WTC11 (cell line): Measurements from ENCODE around the gene TRIM44. TPM values are rescaled to one million over a fixed set of nuclear protein-coding genes. Genes with fewer than 3 reads are reported as not detected.

Source experiments
- ATAC-seq: fragments of 200-7000 bp; cut with Tn5 transposase; 2 replicates; pipeline ENCODE4 v1.10.0; 2021; ENCODE audit warnings: mild to moderate bottlenecking, moderate library complexity
- CTCF ChIA-PET: fragments of 300-600 bp; sonication (Branson Sonifier 250); formaldehyde crosslinking; loops from one replicate; lab custom pipeline; 2021; ENCODE audit warnings: antibody characterized with exemption; lab: Charles Lee
- POLR2A ChIA-PET: fragments of 350-600 bp; sonication (Branson Sonifier 250); formaldehyde crosslinking; loops from one replicate; lab custom pipeline; 2021; ENCODE audit warnings: antibody characterized with exemption; lab: Charles Lee
- DNase-seq: peaks from one replicate; pipeline ENCODE4 v3.0.0; 2021; ENCODE audit warnings: low spot score
- H3K27ac Mint-ChIP-seq: 2 replicates; pipeline ENCODE4 v1.8.0; 2021; ENCODE audit warnings: mixed read lengths
- H3K27me3 Mint-ChIP-seq: 2 replicates; pipeline ENCODE4 v1.8.0; 2021; ENCODE audit warnings: low read depth, mild to moderate bottlenecking, moderate library complexity, mixed read lengths
- H3K36me3 Mint-ChIP-seq: 2 replicates; pipeline ENCODE4 v1.8.0; 2021; ENCODE audit warnings: mixed read lengths
- H3K4me1 Mint-ChIP-seq: 2 replicates; pipeline ENCODE4 v1.8.0; 2022; ENCODE audit warnings: mixed read lengths
- H3K4me3 Mint-ChIP-seq: 2 replicates; pipeline ENCODE4 v1.8.0; 2021; ENCODE audit warnings: mild to moderate bottlenecking, moderate library complexity, mixed read lengths
- H3K9me3 Mint-ChIP-seq: 2 replicates; pipeline ENCODE4 v1.8.0; 2021; ENCODE audit warnings: mixed read lengths
- CBFB ChIP-seq: sonication (generic); formaldehyde crosslinking; IDR thresholded peaks from 2 replicates; pipeline ENCODE4 v1.8.1; 2022; ENCODE audit warnings: mild to moderate bottlenecking, low read depth, missing genetic modification reagents
- IRF2 ChIP-seq: sonication (generic); formaldehyde crosslinking; IDR thresholded peaks from 2 replicates; pipeline ENCODE4 v1.8.0; 2022; ENCODE audit warnings: low read depth, missing genetic modification reagents, borderline replicate concordance
- JAZF1 ChIP-seq: fragments of 250-450 bp; sonication (Bioruptor Pico); IDR thresholded peaks from 2 replicates; pipeline ENCODE4 v1.9.0; 2021; ENCODE audit warnings: moderate library complexity, mild to moderate bottlenecking, inconsistent platforms
- MYBL2 ChIP-seq: sonication (generic); formaldehyde crosslinking; IDR thresholded peaks from 2 replicates; pipeline ENCODE4 v1.8.1; 2023; ENCODE audit warnings: mild to moderate bottlenecking, moderate library complexity, missing genetic modification reagents
- NR1H2 ChIP-seq: sonication (generic); formaldehyde crosslinking; IDR thresholded peaks from 2 replicates; pipeline ENCODE4 v1.9.0; 2021; ENCODE audit warnings: mild to moderate bottlenecking, moderate library complexity, missing genetic modification reagents
- OVOL2 ChIP-seq: fragments of 250-450 bp; sonication (Bioruptor Pico); IDR thresholded peaks from 2 replicates; pipeline ENCODE4 v1.9.0; 2021; ENCODE audit warnings: mild to moderate bottlenecking, borderline replicate concordance
- SP1 ChIP-seq: sonication (generic); formaldehyde crosslinking; conservative IDR thresholded peaks from 2 replicates; pipeline ENCODE4 v1.8.1; 2022; ENCODE audit warnings: missing genetic modification reagents
- USF1 ChIP-seq: sonication (generic); formaldehyde crosslinking; IDR thresholded peaks from 2 replicates; pipeline ENCODE4 v1.8.0; 2022; ENCODE audit warnings: mild to moderate bottlenecking, missing genetic modification reagents
- ZNF138 ChIP-seq: sonication (generic); formaldehyde crosslinking; conservative IDR thresholded peaks from 2 replicates; pipeline ENCODE4 v1.8.1; 2022; ENCODE audit warnings: mild to moderate bottlenecking, moderate library complexity, missing genetic modification reagents
- ZNF232 ChIP-seq: sonication (generic); formaldehyde crosslinking; IDR thresholded peaks from 2 replicates; pipeline ENCODE4 v1.8.0; 2022; ENCODE audit warnings: mild to moderate bottlenecking, missing genetic modification reagents
- total RNA-seq: library from RNA; stranded (reverse); gene quantifications from 3 replicates; pipeline ENCODE4 v1.2.3, GENCODE V29; 2021
- TF ChIP-seq, protein P1 (sequence below): fragments of 250-450 bp; sonication (Bioruptor Pico); IDR thresholded peaks from 2 replicates; pipeline ENCODE4 v1.9.0; 2021; ENCODE audit warnings: mild to moderate bottlenecking, borderline replicate concordance
- TF ChIP-seq, protein P2 (sequence below): sonication (generic); formaldehyde crosslinking; IDR thresholded peaks from 2 replicates; pipeline ENCODE4 v1.8.0; 2023; ENCODE audit warnings: missing genetic modification reagents, mild to moderate bottlenecking, borderline replicate concordance
- TF ChIP-seq, protein P3 (sequence below): fragments of 250-450 bp; sonication (Bioruptor Pico); IDR thresholded peaks from 2 replicates; pipeline ENCODE4 v2.1.2; 2022; ENCODE audit warnings: mild to moderate bottlenecking, moderate library complexity
- TF ChIP-seq, protein P4 (sequence below): sonication (generic); formaldehyde crosslinking; IDR thresholded peaks from 2 replicates; pipeline ENCODE4 v1.8.0; 2023; ENCODE audit warnings: mild to moderate bottlenecking, missing genetic modification reagents
- TF ChIP-seq, protein P5 (sequence below): sonication (generic); formaldehyde crosslinking; IDR thresholded peaks from 2 replicates; pipeline ENCODE4 v1.8.1; 2023; ENCODE audit warnings: mild to moderate bottlenecking, missing genetic modification reagents, moderate library complexity
- TF ChIP-seq, protein P6 (sequence below): sonication (generic); formaldehyde crosslinking; IDR thresholded peaks from 2 replicates; pipeline ENCODE4 v1.8.0; 2022; ENCODE audit warnings: missing genetic modification reagents

TRIM44 gene
- total RNA-seq, 1 experiment from 2014 or later = 27.4 TPM

DNA sequence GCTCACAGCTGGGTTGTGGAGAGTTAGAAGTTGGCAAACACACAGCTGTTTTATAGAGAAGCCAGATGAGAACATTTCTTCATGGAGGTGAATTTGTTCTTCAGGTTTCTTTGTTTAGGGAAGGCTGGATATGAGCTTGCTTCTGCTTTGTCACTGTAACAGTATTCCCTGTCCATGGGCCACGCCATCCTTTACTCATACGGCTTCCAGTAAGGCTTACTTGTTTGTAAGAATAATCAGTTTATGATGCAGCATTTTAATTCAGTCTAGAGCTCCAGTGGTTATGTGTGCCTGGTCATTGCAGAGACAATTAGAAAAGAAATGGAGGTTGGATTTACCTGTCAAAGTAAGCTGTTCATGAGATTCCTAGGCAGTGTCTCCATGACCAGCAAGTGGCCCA is 131.8 kb downstream of the TRIM44 start:
- no peak overlapping the region for H3K4me3 Mint-ChIP-seq
- TF ChIP-seq, protein P1, sequence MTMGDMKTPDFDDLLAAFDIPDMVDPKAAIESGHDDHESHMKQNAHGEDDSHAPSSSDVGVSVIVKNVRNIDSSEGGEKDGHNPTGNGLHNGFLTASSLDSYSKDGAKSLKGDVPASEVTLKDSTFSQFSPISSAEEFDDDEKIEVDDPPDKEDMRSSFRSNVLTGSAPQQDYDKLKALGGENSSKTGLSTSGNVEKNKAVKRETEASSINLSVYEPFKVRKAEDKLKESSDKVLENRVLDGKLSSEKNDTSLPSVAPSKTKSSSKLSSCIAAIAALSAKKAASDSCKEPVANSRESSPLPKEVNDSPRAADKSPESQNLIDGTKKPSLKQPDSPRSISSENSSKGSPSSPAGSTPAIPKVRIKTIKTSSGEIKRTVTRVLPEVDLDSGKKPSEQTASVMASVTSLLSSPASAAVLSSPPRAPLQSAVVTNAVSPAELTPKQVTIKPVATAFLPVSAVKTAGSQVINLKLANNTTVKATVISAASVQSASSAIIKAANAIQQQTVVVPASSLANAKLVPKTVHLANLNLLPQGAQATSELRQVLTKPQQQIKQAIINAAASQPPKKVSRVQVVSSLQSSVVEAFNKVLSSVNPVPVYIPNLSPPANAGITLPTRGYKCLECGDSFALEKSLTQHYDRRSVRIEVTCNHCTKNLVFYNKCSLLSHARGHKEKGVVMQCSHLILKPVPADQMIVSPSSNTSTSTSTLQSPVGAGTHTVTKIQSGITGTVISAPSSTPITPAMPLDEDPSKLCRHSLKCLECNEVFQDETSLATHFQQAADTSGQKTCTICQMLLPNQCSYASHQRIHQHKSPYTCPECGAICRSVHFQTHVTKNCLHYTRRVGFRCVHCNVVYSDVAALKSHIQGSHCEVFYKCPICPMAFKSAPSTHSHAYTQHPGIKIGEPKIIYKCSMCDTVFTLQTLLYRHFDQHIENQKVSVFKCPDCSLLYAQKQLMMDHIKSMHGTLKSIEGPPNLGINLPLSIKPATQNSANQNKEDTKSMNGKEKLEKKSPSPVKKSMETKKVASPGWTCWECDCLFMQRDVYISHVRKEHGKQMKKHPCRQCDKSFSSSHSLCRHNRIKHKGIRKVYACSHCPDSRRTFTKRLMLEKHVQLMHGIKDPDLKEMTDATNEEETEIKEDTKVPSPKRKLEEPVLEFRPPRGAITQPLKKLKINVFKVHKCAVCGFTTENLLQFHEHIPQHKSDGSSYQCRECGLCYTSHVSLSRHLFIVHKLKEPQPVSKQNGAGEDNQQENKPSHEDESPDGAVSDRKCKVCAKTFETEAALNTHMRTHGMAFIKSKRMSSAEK (CRISPR knock-in tag) = no peak
- TF ChIP-seq SP1 (CRISPR knock-in tag) (no peak), CBFB (CRISPR knock-in tag) (no peak), IRF2 (CRISPR knock-in tag) (no peak), MYBL2 (CRISPR knock-in tag) (no peak), ZNF138 (CRISPR knock-in tag) (no peak), OVOL2 (CRISPR knock-in tag) (no peak), JAZF1 (no peak), ZNF232 (no peak), USF1 (CRISPR knock-in tag) (no peak), NR1H2 (no peak)
- TF ChIP-seq, protein P2, sequence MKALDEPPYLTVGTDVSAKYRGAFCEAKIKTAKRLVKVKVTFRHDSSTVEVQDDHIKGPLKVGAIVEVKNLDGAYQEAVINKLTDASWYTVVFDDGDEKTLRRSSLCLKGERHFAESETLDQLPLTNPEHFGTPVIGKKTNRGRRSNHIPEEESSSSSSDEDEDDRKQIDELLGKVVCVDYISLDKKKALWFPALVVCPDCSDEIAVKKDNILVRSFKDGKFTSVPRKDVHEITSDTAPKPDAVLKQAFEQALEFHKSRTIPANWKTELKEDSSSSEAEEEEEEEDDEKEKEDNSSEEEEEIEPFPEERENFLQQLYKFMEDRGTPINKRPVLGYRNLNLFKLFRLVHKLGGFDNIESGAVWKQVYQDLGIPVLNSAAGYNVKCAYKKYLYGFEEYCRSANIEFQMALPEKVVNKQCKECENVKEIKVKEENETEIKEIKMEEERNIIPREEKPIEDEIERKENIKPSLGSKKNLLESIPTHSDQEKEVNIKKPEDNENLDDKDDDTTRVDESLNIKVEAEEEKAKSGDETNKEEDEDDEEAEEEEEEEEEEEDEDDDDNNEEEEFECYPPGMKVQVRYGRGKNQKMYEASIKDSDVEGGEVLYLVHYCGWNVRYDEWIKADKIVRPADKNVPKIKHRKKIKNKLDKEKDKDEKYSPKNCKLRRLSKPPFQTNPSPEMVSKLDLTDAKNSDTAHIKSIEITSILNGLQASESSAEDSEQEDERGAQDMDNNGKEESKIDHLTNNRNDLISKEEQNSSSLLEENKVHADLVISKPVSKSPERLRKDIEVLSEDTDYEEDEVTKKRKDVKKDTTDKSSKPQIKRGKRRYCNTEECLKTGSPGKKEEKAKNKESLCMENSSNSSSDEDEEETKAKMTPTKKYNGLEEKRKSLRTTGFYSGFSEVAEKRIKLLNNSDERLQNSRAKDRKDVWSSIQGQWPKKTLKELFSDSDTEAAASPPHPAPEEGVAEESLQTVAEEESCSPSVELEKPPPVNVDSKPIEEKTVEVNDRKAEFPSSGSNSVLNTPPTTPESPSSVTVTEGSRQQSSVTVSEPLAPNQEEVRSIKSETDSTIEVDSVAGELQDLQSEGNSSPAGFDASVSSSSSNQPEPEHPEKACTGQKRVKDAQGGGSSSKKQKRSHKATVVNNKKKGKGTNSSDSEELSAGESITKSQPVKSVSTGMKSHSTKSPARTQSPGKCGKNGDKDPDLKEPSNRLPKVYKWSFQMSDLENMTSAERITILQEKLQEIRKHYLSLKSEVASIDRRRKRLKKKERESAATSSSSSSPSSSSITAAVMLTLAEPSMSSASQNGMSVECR (CRISPR knock-in tag) = no peak
- TF ChIP-seq, protein P3, sequence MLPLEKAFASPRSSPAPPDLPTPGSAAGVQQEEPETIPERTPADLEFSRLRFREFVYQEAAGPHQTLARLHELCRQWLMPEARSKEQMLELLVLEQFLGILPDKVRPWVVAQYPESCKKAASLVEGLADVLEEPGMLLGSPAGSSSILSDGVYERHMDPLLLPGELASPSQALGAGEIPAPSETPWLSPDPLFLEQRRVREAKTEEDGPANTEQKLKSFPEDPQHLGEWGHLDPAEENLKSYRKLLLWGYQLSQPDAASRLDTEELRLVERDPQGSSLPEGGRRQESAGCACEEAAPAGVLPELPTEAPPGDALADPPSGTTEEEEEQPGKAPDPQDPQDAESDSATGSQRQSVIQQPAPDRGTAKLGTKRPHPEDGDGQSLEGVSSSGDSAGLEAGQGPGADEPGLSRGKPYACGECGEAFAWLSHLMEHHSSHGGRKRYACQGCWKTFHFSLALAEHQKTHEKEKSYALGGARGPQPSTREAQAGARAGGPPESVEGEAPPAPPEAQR = no peak
- TF ChIP-seq, protein P4, sequence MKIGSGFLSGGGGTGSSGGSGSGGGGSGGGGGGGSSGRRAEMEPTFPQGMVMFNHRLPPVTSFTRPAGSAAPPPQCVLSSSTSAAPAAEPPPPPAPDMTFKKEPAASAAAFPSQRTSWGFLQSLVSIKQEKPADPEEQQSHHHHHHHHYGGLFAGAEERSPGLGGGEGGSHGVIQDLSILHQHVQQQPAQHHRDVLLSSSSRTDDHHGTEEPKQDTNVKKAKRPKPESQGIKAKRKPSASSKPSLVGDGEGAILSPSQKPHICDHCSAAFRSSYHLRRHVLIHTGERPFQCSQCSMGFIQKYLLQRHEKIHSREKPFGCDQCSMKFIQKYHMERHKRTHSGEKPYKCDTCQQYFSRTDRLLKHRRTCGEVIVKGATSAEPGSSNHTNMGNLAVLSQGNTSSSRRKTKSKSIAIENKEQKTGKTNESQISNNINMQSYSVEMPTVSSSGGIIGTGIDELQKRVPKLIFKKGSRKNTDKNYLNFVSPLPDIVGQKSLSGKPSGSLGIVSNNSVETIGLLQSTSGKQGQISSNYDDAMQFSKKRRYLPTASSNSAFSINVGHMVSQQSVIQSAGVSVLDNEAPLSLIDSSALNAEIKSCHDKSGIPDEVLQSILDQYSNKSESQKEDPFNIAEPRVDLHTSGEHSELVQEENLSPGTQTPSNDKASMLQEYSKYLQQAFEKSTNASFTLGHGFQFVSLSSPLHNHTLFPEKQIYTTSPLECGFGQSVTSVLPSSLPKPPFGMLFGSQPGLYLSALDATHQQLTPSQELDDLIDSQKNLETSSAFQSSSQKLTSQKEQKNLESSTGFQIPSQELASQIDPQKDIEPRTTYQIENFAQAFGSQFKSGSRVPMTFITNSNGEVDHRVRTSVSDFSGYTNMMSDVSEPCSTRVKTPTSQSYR (CRISPR knock-in tag) = no peak
- TF ChIP-seq, protein P5, sequence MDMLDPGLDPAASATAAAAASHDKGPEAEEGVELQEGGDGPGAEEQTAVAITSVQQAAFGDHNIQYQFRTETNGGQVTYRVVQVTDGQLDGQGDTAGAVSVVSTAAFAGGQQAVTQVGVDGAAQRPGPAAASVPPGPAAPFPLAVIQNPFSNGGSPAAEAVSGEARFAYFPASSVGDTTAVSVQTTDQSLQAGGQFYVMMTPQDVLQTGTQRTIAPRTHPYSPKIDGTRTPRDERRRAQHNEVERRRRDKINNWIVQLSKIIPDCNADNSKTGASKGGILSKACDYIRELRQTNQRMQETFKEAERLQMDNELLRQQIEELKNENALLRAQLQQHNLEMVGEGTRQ = no peak
- TF ChIP-seq, protein P6, sequence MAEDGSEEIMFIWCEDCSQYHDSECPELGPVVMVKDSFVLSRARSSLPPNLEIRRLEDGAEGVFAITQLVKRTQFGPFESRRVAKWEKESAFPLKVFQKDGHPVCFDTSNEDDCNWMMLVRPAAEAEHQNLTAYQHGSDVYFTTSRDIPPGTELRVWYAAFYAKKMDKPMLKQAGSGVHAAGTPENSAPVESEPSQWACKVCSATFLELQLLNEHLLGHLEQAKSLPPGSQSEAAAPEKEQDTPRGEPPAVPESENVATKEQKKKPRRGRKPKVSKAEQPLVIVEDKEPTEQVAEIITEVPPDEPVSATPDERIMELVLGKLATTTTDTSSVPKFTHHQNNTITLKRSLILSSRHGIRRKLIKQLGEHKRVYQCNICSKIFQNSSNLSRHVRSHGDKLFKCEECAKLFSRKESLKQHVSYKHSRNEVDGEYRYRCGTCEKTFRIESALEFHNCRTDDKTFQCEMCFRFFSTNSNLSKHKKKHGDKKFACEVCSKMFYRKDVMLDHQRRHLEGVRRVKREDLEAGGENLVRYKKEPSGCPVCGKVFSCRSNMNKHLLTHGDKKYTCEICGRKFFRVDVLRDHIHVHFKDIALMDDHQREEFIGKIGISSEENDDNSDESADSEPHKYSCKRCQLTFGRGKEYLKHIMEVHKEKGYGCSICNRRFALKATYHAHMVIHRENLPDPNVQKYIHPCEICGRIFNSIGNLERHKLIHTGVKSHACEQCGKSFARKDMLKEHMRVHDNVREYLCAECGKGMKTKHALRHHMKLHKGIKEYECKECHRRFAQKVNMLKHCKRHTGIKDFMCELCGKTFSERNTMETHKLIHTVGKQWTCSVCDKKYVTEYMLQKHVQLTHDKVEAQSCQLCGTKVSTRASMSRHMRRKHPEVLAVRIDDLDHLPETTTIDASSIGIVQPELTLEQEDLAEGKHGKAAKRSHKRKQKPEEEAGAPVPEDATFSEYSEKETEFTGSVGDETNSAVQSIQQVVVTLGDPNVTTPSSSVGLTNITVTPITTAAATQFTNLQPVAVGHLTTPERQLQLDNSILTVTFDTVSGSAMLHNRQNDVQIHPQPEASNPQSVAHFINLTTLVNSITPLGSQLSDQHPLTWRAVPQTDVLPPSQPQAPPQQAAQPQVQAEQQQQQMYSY (CRISPR knock-in tag) = no peak

More for the DNA sequence above, 131.8 kb downstream of the TRIM44 start:
- H3K36me3 Mint-ChIP-seq = no peaks in the 10 kb centered on the region
- H3K9me3 Mint-ChIP-seq = no peaks in the 10 kb centered on the region
- ChIA-PET CTCF (interaction anchor here (6.2 kb wide), 1 partner anchor 28 kb away, joined by 32 read pairs; no protein-coding TSS in a partner anchor), POLR2A (interaction anchor here (1.0 kb wide), 1 partner anchor 28 kb away, joined by 3 read pairs; no protein-coding TSS in a partner anchor)
- H3K27me3 Mint-ChIP-seq = no peaks in the 10 kb centered on the region
- DNase-seq = no peak
- no peak overlapping the region for H3K27ac Mint-ChIP-seq
- no peaks in the 10 kb centered on the region; the same call in none of the 2 replicates for H3K4me1 Mint-ChIP-seq
- ATAC-seq = no peak
